ENCODE results near the gene SLC33A1.

DNA sequence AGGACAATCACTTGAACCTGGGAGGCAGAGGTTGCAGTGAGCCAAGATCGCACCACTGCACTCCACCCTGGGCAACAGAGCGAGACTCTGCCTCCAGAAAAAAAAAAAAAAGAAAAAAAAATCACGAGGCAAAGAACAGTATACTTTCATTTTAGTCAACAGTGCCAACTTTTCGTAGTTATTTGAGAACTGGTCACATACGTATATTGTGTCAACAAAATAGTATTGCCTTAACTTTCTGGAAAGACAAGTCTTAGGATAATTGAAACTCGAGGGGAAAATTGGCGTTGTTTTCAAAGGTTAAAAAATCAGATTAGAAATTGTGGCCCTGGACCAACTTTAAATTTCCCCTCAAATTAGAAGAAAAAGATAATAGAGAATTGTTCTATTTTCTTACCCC, 30.1 kb upstream of the SLC33A1 start:
- no peak for TF ChIP-seq EZH2 (IDR thresholded peaks at IDR 0.05; ENCODE audit: borderline replicate concordance, low read depth, low read length, severe bottlenecking)
- TF ChIP-seq, protein P1, sequence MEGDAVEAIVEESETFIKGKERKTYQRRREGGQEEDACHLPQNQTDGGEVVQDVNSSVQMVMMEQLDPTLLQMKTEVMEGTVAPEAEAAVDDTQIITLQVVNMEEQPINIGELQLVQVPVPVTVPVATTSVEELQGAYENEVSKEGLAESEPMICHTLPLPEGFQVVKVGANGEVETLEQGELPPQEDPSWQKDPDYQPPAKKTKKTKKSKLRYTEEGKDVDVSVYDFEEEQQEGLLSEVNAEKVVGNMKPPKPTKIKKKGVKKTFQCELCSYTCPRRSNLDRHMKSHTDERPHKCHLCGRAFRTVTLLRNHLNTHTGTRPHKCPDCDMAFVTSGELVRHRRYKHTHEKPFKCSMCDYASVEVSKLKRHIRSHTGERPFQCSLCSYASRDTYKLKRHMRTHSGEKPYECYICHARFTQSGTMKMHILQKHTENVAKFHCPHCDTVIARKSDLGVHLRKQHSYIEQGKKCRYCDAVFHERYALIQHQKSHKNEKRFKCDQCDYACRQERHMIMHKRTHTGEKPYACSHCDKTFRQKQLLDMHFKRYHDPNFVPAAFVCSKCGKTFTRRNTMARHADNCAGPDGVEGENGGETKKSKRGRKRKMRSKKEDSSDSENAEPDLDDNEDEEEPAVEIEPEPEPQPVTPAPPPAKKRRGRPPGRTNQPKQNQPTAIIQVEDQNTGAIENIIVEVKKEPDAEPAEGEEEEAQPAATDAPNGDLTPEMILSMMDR (IDR thresholded peaks at IDR 0.05; ENCODE audit: borderline replicate concordance, extremely low read depth, low read length, poor library complexity, severe bottlenecking) = no peak

Measured in DND-41 (cell line).